PC-9 (cell line): ENCODE results near the gene TAMALIN.

Experiments used
- EZH2 ChIP-seq: fragments of 200-600 bp; sonication (generic); IDR thresholded peaks from 2 replicates; pipeline ENCODE4 v1.8.0; 2017; ENCODE audit warnings: antibody characterized with exemption, low read depth
- TF ChIP-seq, protein P1 (sequence below): fragments of 200-600 bp; sonication (generic); conservative IDR thresholded peaks from 2 replicates; pipeline ENCODE4 v1.6.1; 2017; ENCODE audit warnings: mixed run types, antibody characterized with exemption, mild to moderate bottlenecking, moderate library complexity

DNA sequence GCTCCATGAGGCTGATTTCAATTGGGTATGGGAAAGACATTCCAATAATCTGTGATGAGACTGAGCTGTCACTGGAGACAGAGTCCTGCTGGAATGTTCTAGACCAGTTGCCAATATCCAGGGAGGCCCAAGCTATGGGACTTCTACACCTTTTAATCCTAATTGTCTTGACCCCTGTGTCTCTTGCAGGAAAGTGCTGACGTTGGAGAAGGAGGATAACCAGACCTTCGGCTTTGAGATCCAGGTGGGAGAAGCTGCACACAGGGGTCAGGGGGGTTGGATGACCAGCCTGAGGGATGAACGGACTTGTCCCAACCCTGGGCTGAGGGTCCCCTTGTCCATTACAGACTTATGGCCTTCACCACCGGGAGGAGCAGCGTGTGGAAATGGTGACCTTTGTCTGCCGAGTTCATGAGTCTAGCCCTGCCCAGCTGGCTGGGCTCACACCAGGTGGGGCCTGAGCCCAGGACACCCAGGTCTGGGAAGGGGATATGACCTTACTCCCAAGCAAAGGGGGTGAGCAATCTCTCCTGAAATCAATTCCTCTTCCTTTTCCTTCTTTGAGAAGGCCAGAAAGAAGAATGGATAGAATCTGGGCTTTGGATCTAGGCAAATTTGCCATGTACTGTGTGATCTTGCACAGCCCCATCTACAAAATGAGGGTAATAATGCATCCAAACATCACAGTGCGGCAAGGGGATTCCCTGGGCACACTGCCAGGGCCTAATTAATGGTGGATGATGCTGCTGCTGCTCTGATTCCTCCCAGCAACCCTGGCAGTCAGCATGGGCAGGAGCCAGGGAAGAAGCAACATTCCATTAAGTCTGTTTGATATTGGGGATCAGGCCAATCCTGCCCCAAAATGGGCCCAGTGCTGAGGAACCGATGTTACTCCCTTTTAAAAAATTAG, 4.2 kb downstream of the TAMALIN start:
- TF ChIP-seq, protein P1, sequence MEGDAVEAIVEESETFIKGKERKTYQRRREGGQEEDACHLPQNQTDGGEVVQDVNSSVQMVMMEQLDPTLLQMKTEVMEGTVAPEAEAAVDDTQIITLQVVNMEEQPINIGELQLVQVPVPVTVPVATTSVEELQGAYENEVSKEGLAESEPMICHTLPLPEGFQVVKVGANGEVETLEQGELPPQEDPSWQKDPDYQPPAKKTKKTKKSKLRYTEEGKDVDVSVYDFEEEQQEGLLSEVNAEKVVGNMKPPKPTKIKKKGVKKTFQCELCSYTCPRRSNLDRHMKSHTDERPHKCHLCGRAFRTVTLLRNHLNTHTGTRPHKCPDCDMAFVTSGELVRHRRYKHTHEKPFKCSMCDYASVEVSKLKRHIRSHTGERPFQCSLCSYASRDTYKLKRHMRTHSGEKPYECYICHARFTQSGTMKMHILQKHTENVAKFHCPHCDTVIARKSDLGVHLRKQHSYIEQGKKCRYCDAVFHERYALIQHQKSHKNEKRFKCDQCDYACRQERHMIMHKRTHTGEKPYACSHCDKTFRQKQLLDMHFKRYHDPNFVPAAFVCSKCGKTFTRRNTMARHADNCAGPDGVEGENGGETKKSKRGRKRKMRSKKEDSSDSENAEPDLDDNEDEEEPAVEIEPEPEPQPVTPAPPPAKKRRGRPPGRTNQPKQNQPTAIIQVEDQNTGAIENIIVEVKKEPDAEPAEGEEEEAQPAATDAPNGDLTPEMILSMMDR: no peak
- no peak for TF ChIP-seq EZH2
